DOHH2 (cell line): Measurements from ENCODE around the gene CCR8.
"Not testable (repeated sequence)": the region's sequence is repeated elsewhere in the genome, so short reads cannot be mapped to it uniquely, and the experiment has no call there.

Experiments
- H3F3A ChIP-seq: fragments of 200-600 bp; sonication (generic), shearing (Covaris generic); 2 replicates; pipeline ENCODE4 v1.6.0; 2016; ENCODE audit warnings: antibody characterized with exemption, mild to moderate bottlenecking; ENCODE audit not compliant: control insufficient read depth, insufficient read depth
- H3K27ac ChIP-seq: fragments of 200-600 bp; sonication (generic); 2 replicates; pipeline ENCODE4 v1.5.1; 2014; ENCODE audit warnings: low read depth, mild to moderate bottlenecking, low read length, moderate library complexity
- H3K27me3 ChIP-seq: fragments of 200-600 bp; sonication (generic); 2 replicates; pipeline ENCODE4 v1.6.1; 2014; ENCODE audit warnings: mild to moderate bottlenecking, low read length, mixed read lengths; ENCODE audit not compliant: control insufficient read depth
- H3K36me3 ChIP-seq: fragments of 200-600 bp; sonication (generic); 2 replicates; pipeline ENCODE4 v1.6.1; 2014; ENCODE audit warnings: mild to moderate bottlenecking, low read length, moderate library complexity, mixed read lengths; ENCODE audit not compliant: control insufficient read depth
- H3K4me1 ChIP-seq: fragments of 200-600 bp; sonication (generic); 2 replicates; pipeline ENCODE4 v1.6.1; 2014; ENCODE audit warnings: mild to moderate bottlenecking, low read length, mixed read lengths; ENCODE audit not compliant: control insufficient read depth
- H3K4me2 ChIP-seq: fragments of 200-600 bp; sonication (generic); 2 replicates; pipeline ENCODE4 v1.6.0; 2014; ENCODE audit warnings: mild to moderate bottlenecking, low read length, moderate library complexity
- H3K4me3 ChIP-seq: fragments of 200-600 bp; sonication (generic); 2 replicates; pipeline ENCODE4 v1.5.1; 2014; ENCODE audit warnings: mild to moderate bottlenecking, low read length, mixed read lengths
- H3K79me2 ChIP-seq: fragments of 200-600 bp; sonication (generic); 2 replicates; pipeline ENCODE4 v1.6.1; 2014; ENCODE audit warnings: mild to moderate bottlenecking, low read length, mixed read lengths; ENCODE audit not compliant: control insufficient read depth
- H3K9me2 ChIP-seq: fragments of 200-600 bp; sonication (generic); replicated peaks from 2 replicates; pipeline ENCODE4 v1.6.1; 2014; ENCODE audit warnings: mild to moderate bottlenecking, low read length, mixed read lengths; ENCODE audit not compliant: control insufficient read depth
- H3K9me3 ChIP-seq: fragments of 200-600 bp; sonication (generic); 2 replicates; pipeline ENCODE4 v1.6.1; 2014; ENCODE audit warnings: antibody characterized with exemption, low read length, mixed read lengths; ENCODE audit not compliant: control insufficient read depth, insufficient read depth
- H4K20me1 ChIP-seq: fragments of 200-600 bp; sonication (generic); 2 replicates; pipeline ENCODE4 v1.6.0; 2014; ENCODE audit warnings: low read depth, mild to moderate bottlenecking, antibody characterized with exemption, low read length, moderate library complexity; ENCODE audit not compliant: control insufficient read depth, insufficient read depth
- CTCF ChIP-seq: fragments of 200-600 bp; sonication (generic); IDR thresholded peaks from one replicate; pipeline ENCODE4 v1.5.1; 2014; ENCODE audit warnings: antibody characterized with exemption, mild to moderate bottlenecking, low read depth, low read length; ENCODE audit not compliant: poor library complexity, severe bottlenecking
- EZH2phosphoT487 ChIP-seq: fragments of 200-600 bp; sonication (generic); IDR thresholded peaks from 2 replicates; pipeline ENCODE4 v1.6.1; 2017; ENCODE audit warnings: borderline replicate concordance, mild to moderate bottlenecking, antibody characterized with exemption, low read length, moderate library complexity, mixed read lengths

Gene CCR8

GRCh38 chr3:39319249-39319648 lies 10.3 kb upstream of the CCR8 start:
- H3K9me2 ChIP-seq: no peaks in the 10 kb centered on the region
- H3K9me3 ChIP-seq: peaks cover 7% of the 10 kb centered on the region; the same call in 1 of the 2 replicates
- H3K4me1 ChIP-seq: no peaks in the 10 kb centered on the region
- no peaks in the 10 kb centered on the region for H4K20me1 ChIP-seq
- H3K27me3 ChIP-seq: 0 out of 2 replicates have a peak, but pooled peaks cover 3% of the 10 kb centered on the region
- H3F3A ChIP-seq: no peaks in the 10 kb centered on the region
- H3K79me2 ChIP-seq: no peaks in the 10 kb centered on the region
- no peaks in the 10 kb centered on the region for H3K36me3 ChIP-seq
- H3K4me2 ChIP-seq: no peak overlapping the region
- H3K27ac ChIP-seq: no peak overlapping the region
- TF ChIP-seq EZH2phosphoT487 (no peak), CTCF (no peak)
- H3K4me3 ChIP-seq: no peak overlapping the region

GRCh38 chr3:39321574-39321983 lies 7.9 kb upstream of the CCR8 start:
- not testable (repeated sequence) for H4K20me1 ChIP-seq, H3K9me2 ChIP-seq, H3F3A ChIP-seq, H3K27me3 ChIP-seq, H3K4me1 ChIP-seq, H3K27ac ChIP-seq, H3K4me2 ChIP-seq, H3K79me2 ChIP-seq, H3K4me3 ChIP-seq, H3K9me3 ChIP-seq, H3K36me3 ChIP-seq

GRCh38 chr3:39322209-39322715 lies 7.2 kb upstream of the CCR8 start:
- H3K9me2 ChIP-seq, H3F3A ChIP-seq, H3K9me3 ChIP-seq, H4K20me1 ChIP-seq, H3K36me3 ChIP-seq, H3K4me3 ChIP-seq, H3K79me2 ChIP-seq, H3K27ac ChIP-seq, H3K4me2 ChIP-seq, H3K4me1 ChIP-seq: not testable (repeated sequence)
- H3K27me3 ChIP-seq: peaks cover 14% of the 10 kb centered on the region

GRCh38 chr3:39322936-39323335 lies 6.6 kb upstream of the CCR8 start:
- H3K4me2 ChIP-seq: no peak overlapping the region
- no peaks in the 10 kb centered on the region for H3K9me3 ChIP-seq
- no peaks in the 10 kb centered on the region for H3K36me3 ChIP-seq
- no peaks in the 10 kb centered on the region for H3K79me2 ChIP-seq
- TF ChIP-seq EZH2phosphoT487 (no peak), CTCF (no peak)
- H3K27me3 ChIP-seq: peaks cover 20% of the 10 kb centered on the region
- no peaks in the 10 kb centered on the region for H3F3A ChIP-seq
- H3K27ac ChIP-seq: no peak overlapping the region
- no peaks in the 10 kb centered on the region for H4K20me1 ChIP-seq
- H3K4me1 ChIP-seq: no peaks in the 10 kb centered on the region
- no peak overlapping the region for H3K4me3 ChIP-seq
- H3K9me2 ChIP-seq: no peaks in the 10 kb centered on the region; the same call in 1 of the 2 replicates
